Heart left ventricle (tissue), 13 donors: ENCODE measurements around the gene ZMYM2.

Experiments used
- CTCF ChIP-seq, 12 donors: fragments of 200-600 bp; sonication (generic) in 4 of 12; IDR thresholded peaks; one replicate each; pipeline versions ENCODE4 v1.5.0 to v1.8.0; 2018 to 2022; ENCODE audit warnings: antibody characterized with exemption in 12 of 12, mild to moderate bottlenecking in 5 of 12
- POLR2A ChIP-seq, 2 donors: fragments of 450-650 bp; IDR thresholded peaks; one replicate each; pipeline ENCODE4 v1.6.1; 2017; ENCODE audit warnings: antibody characterized with exemption in 2 of 2, mild to moderate bottlenecking in 2 of 2, moderate library complexity in 2 of 2
- donor health status: ischemic (EF 13 %, LVEDD 7.1; RV severe dilation, severe dysfunction).
- donor health status: DM: no; HTN: yes; CAD: no.
- donor health status: DM: no; HTN: no; CAD: no.
- donor health status: ischemic (EF 25% LVEDD 6.9; RV normal size, moderate dysfunction).
- donor health status: ischemic (EF 25% LVEDD 5.7; RV mildly dilated, moderate dysfunction).
- donor health status: ischemic (EF 35%, LVEDD 5.7; RV mildly dilated, moderate dysfunction).
- donor health status: nonischemic (EF 11% LVEDD 7.7; RV severe dilation, severe dysfunction).
- donor health status: DM: yes; HTN: yes; CAD: no.
- donor health status: PGD.
- donor health status: ischemic (EF 29% LVEDD 5.4; RV normal size, mild dysfunction).
- donor health status: nonischemic (EF 23%, LVEDD 6.1; RV moderate dilation, normal function).

GRCh38 chr13:20134732-20135131, 176.2 kb downstream of the ZMYM2 start:
- TF ChIP-seq CTCF (IDR thresholded peaks at IDR 0.05) (no peak), POLR2A (IDR thresholded peaks at IDR 0.05) (no peak)
